Activated B cell treated with CpG ODN at 0.5 μM for 24 hours (primary cell): ENCODE data around the gene ANKH. TPM values are rescaled to one million over a fixed set of nuclear protein-coding genes. Genes with fewer than 3 reads are reported as not detected.
A peak's percentile ranks its signal among the peaks of the same experiment; 100 is the strongest.

ENCODE experiments used
- ATAC-seq: fragments of 200-7000 bp; cut with Tn5 transposase; one replicate; pipeline ENCODE4 v1.10.0; 2021; ENCODE audit warnings: low read depth, mild to moderate bottlenecking, moderate library complexity
- CTCF ChIA-PET: fragments of 350-600 bp; sonication (Branson Sonifier 250); formaldehyde crosslinking; loops from one replicate; lab custom pipeline; 2021; ENCODE audit warnings: antibody characterized with exemption; lab: Charles Lee
- POLR2A ChIA-PET: fragments of 350-600 bp; sonication (Branson Sonifier 250); formaldehyde crosslinking; loops from one replicate; lab custom pipeline; 2021; ENCODE audit warnings: antibody characterized with exemption; lab: Charles Lee
- DNase-seq: peaks from one replicate; pipeline ENCODE4 v3.0.0; 2022
- H3K27ac Mint-ChIP-seq: one replicate; pipeline ENCODE4 v1.8.0; 2020; ENCODE audit warnings: mixed read lengths
- H3K27me3 Mint-ChIP-seq: one replicate; pipeline ENCODE4 v1.8.0; 2021; ENCODE audit warnings: mixed read lengths
- H3K36me3 Mint-ChIP-seq: one replicate; pipeline ENCODE4 v1.8.0; 2021; ENCODE audit warnings: low read depth, mixed read lengths
- H3K4me1 Mint-ChIP-seq: one replicate; pipeline ENCODE4 v1.8.0; 2021; ENCODE audit warnings: mixed read lengths
- H3K4me3 Mint-ChIP-seq: one replicate; pipeline ENCODE4 v1.8.0; 2020; ENCODE audit warnings: mild to moderate bottlenecking, mixed read lengths
- H3K9me3 Mint-ChIP-seq: one replicate; pipeline ENCODE4 v1.8.0; 2020; ENCODE audit warnings: mixed read lengths
- intact Hi-C: fragments of 100-400 bp; cut with micrococcal nuclease; formaldehyde crosslinking; loops from one replicate; pipeline ENCODE4 v1.15.1; 2024
- total RNA-seq: library from RNA; stranded (reverse); gene quantifications from 2 replicates; pipeline ENCODE4 v1.2.3, GENCODE V29; 2022
- TF ChIP-seq, protein P1 (sequence below): fragments of 200-600 bp; IDR thresholded peaks from one replicate; pipeline ENCODE4 v1.8.0; 2022; ENCODE audit warnings: antibody characterized with exemption, mild to moderate bottlenecking

ANKH gene
- total RNA-seq, 1 donor from 2014 or later: 43.3 TPM

DNA sequence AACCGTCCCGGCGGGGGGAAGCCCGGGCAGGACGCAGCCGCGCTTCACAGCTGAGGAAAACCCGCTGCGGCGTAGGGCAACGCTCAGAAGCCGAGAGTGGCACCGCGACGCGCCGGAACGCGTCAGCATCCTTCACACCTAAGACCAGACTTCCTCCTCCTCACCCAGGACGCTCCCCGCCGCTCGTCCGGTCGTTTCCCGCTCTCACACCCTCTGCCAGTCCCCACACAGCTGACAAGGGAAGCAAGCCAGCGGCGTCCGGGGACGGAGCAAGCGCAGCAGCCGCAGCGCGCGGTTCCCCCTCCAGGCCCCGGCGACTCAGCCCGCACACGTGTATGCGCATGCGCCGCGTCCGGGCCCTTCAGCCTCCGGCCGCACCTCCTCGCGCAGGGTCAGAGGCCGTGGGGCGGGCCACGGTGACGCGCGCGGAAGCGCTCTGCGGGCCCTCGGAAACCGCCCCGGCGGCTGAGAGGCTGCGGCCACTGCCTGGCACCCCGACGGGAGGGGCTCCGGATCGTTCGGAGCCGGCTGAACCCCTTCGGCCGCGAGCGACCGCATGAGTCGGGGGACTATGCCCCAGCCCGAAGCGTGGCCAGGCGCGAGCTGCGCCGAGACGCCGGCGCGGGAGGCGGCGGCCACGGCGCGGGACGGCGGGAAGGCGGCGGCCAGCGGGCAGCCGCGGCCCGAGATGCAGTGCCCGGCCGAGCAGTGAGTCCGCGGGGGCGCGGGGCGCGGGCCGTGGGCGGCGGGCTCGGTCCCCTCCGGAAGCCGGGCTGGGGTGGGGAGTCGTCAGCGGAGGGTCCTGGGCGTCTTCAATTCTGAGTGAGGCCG is 207.1 kb downstream of the ANKH start, which contains the start of gene OTULIN:
Gene OTULIN, plus strand, starts transcription at position 449 of the 831 bp plus-strand sequence. Its CDS starts 108 bp downstream, at position 557.
- Mint-ChIP-seq H3K4me3 (peak within 1 kb of the TSS; percentile 97), H3K9me3 (no peaks in the 10 kb centered on the region), H3K4me1 (peaks cover 87% of the 10 kb centered on the region), H3K36me3 (peaks cover 45% of the 10 kb centered on the region), H3K27me3 (no peaks in the 10 kb centered on the region), H3K27ac (peak within 1 kb of the TSS; percentile 99)
- intact Hi-C loops: loop anchor here (1.0 to 10.0 kb wide), 9 partner anchors 83 to 1803 kb away; partner anchors contain the start of genes ANKH, OTULINL and ZNF622
- TF ChIP-seq, protein P1, sequence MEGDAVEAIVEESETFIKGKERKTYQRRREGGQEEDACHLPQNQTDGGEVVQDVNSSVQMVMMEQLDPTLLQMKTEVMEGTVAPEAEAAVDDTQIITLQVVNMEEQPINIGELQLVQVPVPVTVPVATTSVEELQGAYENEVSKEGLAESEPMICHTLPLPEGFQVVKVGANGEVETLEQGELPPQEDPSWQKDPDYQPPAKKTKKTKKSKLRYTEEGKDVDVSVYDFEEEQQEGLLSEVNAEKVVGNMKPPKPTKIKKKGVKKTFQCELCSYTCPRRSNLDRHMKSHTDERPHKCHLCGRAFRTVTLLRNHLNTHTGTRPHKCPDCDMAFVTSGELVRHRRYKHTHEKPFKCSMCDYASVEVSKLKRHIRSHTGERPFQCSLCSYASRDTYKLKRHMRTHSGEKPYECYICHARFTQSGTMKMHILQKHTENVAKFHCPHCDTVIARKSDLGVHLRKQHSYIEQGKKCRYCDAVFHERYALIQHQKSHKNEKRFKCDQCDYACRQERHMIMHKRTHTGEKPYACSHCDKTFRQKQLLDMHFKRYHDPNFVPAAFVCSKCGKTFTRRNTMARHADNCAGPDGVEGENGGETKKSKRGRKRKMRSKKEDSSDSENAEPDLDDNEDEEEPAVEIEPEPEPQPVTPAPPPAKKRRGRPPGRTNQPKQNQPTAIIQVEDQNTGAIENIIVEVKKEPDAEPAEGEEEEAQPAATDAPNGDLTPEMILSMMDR: no peak
- POLR2A ChIA-PET: interaction anchor here (1.1 to 1.6 kb wide), 7 partner anchors 9 to 510 kb away, joined by 3 to 8 read pairs (median 4); no protein-coding TSS in a partner anchor
- DNase-seq (peak; percentile 90), ATAC-seq (peak; percentile 78)
- CTCF ChIA-PET: interaction anchor here (1.7 kb wide), 1 partner anchor 16 kb away, joined by 4 read pairs; no protein-coding TSS in a partner anchor

DNA sequence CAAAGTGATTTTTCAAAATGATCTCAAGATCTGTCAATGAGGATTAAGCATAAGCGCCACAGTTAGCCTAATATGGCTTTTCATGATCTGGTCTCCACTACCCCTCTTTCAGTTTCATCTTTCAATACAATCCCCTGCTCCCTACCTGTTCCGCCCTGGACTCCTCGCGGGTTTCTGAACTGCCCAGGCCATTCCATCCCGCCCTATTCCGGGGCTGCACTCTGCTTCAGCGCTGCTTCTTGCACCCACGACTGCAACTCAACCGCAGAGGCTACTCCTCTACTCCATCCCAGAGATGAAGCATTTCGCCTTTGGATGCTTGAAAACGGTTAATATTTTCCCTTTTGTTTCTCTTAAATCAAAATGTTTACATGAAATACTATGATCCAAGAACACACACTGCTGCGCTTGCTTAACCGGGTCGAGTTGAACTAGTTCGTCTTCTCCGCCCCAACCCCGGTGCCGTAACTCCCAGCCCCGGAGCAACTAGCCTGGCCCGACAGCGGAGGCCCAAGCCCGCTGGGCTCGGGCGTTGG is 207.8 kb downstream of the ANKH start:
- intact Hi-C loops: loop anchor here (1.0 to 10.0 kb wide), 9 partner anchors 83 to 1803 kb away; partner anchors contain the start of genes ANKH, OTULINL and ZNF622
- CTCF ChIA-PET: interaction anchor here (1.7 kb wide), 1 partner anchor 15 kb away, joined by 4 read pairs; no protein-coding TSS in a partner anchor
- DNase-seq (peak; percentile 29), ATAC-seq (no peak)
- H3K27me3 Mint-ChIP-seq: no peaks in the 10 kb centered on the region
- peak overlapping the region; percentile 97 for H3K4me3 Mint-ChIP-seq
- H3K9me3 Mint-ChIP-seq: no peaks in the 10 kb centered on the region
- TF ChIP-seq, protein P1: no peak
- peaks cover 86% of the 10 kb centered on the region for H3K4me1 Mint-ChIP-seq
- POLR2A ChIA-PET: interaction anchor here (1.1 to 1.6 kb wide), 7 partner anchors 9 to 509 kb away, joined by 3 to 8 read pairs (median 4); no protein-coding TSS in a partner anchor
- H3K27ac Mint-ChIP-seq: peak overlapping the region; percentile 99
- peaks cover 41% of the 10 kb centered on the region for H3K36me3 Mint-ChIP-seq

DNA sequence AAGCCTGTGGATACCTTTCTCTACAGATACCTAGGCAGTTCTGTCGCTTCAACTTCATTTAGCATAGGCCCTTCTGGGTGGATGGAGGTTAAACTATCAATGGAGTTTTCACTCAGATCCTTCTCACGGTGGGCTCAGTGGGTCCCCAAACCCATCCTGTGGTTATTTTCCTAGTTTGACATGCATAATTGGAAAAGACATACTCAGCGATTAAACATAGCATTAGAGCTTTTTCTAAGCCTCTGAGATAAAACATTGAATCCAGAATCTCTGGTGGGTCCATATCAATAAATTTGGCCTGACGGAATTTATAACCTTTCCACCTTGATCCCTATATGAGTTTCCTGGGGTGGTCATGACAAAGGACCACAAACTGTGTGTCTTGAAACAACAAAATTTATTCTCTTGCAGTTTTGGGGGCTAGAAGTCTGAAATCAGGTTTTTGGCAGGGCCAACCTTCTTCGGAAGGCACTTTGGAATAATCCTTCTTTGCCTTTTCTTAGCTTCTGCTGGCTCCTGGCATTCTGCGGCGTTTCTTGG is 208.8 kb downstream of the ANKH start:
- TF ChIP-seq, protein P1: no peak
- peaks cover 34% of the 10 kb centered on the region for H3K36me3 Mint-ChIP-seq
- POLR2A ChIA-PET: no interaction called here
- no peak overlapping the region for H3K27ac Mint-ChIP-seq
- H3K4me3 Mint-ChIP-seq: peak overlapping the region; percentile 97
- CTCF ChIA-PET: interaction anchor here (1.7 kb wide), 1 partner anchor 14 kb away, joined by 4 read pairs; no protein-coding TSS in a partner anchor
- intact Hi-C loops: loop anchor here (5.0 to 10.0 kb wide), 4 partner anchors 320 to 1805 kb away; partner anchors contain the start of gene ZNF622
- DNase-seq (no peak), ATAC-seq (no peak)
- peaks cover 78% of the 10 kb centered on the region for H3K4me1 Mint-ChIP-seq
- H3K27me3 Mint-ChIP-seq: no peaks in the 10 kb centered on the region
- H3K9me3 Mint-ChIP-seq: no peaks in the 10 kb centered on the region

DNA sequence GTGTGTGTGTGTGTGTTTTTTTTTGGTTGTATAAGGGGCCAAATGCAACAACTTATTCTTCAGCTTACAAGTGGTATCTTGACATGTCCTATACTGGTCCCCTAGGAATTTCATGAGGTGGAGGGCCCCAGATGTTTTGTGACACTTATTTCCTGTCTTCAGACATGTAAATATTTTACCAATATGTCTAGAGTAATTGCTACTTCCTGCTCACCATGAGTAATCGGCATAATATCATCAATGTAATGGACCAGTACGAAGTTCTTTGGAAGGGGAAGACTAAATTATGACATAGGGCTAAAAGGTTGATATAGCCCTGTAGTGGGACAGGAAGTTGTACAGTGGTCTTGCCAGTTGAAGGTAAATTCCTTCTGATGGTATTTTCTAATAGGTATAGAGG is 210.7 kb downstream of the ANKH start:
- Mint-ChIP-seq H3K36me3 (peaks cover 18% of the 10 kb centered on the region), H3K27ac (peak overlapping the region; percentile 65), H3K4me3 (peak overlapping the region; percentile 28), H3K4me1 (peaks cover 78% of the 10 kb centered on the region), H3K27me3 (no peaks in the 10 kb centered on the region), H3K9me3 (no peaks in the 10 kb centered on the region)
- DNase-seq: no peak
- intact Hi-C loops: loop anchor here (5.0 to 10.0 kb wide), 4 partner anchors 319 to 1806 kb away; partner anchors contain the start of gene ZNF622
- ChIA-PET CTCF (interaction anchor here (1.8 kb wide), 1 partner anchor 12 kb away, joined by 6 read pairs; no protein-coding TSS in a partner anchor), POLR2A (no interaction called here)
- TF ChIP-seq, protein P1: no peak
- no peak for ATAC-seq
